ENCODE data around the gene KBTBD12.

The KBTBD12 gene

DNA sequence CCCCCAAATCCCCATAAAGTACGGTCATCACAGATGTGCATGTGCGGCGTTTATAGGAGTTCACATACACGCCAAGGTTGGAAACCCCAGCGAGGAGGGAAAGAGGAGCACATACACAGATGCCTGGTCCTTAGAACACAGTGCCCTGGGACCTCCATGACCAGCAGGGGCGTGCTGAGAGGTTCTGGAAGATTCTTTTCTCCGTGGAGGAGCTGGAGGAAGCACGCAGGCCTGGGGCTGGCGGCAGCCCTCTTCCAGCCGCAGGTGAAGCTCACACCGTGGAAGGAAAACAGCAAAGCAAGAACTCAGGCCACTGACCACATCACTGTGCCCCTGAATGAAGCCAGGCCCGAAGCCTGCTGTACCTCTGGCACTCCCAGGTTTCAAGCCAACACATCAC is 76.2 kb downstream of the KBTBD12 start:
- TF ChIP-seq, protein P1, sequence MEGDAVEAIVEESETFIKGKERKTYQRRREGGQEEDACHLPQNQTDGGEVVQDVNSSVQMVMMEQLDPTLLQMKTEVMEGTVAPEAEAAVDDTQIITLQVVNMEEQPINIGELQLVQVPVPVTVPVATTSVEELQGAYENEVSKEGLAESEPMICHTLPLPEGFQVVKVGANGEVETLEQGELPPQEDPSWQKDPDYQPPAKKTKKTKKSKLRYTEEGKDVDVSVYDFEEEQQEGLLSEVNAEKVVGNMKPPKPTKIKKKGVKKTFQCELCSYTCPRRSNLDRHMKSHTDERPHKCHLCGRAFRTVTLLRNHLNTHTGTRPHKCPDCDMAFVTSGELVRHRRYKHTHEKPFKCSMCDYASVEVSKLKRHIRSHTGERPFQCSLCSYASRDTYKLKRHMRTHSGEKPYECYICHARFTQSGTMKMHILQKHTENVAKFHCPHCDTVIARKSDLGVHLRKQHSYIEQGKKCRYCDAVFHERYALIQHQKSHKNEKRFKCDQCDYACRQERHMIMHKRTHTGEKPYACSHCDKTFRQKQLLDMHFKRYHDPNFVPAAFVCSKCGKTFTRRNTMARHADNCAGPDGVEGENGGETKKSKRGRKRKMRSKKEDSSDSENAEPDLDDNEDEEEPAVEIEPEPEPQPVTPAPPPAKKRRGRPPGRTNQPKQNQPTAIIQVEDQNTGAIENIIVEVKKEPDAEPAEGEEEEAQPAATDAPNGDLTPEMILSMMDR (IDR thresholded peaks at IDR 0.05; ENCODE audit: borderline replicate concordance, control extremely low read depth, extremely low read depth, insufficient read depth, missing control alignments) = no peak
- in situ Hi-C loops (cut with MboI; ENCODE audit: low sequenced_read_pairs, unreplicated experiment) = no loop called here
- no peak for DNase-seq (ENCODE audit: low spot score)

- in situ Hi-C loops (cut with MboI; ENCODE audit: low sequenced_read_pairs, unreplicated experiment) = no loop called here
- TF ChIP-seq, protein P1 (IDR thresholded peaks at IDR 0.05; ENCODE audit: borderline replicate concordance, control extremely low read depth, extremely low read depth, insufficient read depth, missing control alignments) = no peak
- DNase-seq (ENCODE audit: low spot score) = no peak
Measured at GRCh38 chr3:127991681-127992080, 76.6 kb downstream of the KBTBD12 start.

GRCh38 chr3:127992127-127992526 is 77.1 kb downstream of the KBTBD12 start:
- no peak for DNase-seq (ENCODE audit: low spot score)
- in situ Hi-C loops (cut with MboI; ENCODE audit: low sequenced_read_pairs, unreplicated experiment) = no loop called here
- TF ChIP-seq, protein P1 (IDR thresholded peaks at IDR 0.05; ENCODE audit: borderline replicate concordance, control extremely low read depth, extremely low read depth, insufficient read depth, missing control alignments) = no peak

- no peak for DNase-seq (ENCODE audit: low spot score)
- in situ Hi-C loops (cut with MboI; ENCODE audit: low sequenced_read_pairs, unreplicated experiment) = no loop called here
- TF ChIP-seq, protein P1 (IDR thresholded peaks at IDR 0.05; ENCODE audit: borderline replicate concordance, control extremely low read depth, extremely low read depth, insufficient read depth, missing control alignments) = no peak
Measured at GRCh38 chr3:127994011-127994410, 79.0 kb downstream of the KBTBD12 start.

DNA sequence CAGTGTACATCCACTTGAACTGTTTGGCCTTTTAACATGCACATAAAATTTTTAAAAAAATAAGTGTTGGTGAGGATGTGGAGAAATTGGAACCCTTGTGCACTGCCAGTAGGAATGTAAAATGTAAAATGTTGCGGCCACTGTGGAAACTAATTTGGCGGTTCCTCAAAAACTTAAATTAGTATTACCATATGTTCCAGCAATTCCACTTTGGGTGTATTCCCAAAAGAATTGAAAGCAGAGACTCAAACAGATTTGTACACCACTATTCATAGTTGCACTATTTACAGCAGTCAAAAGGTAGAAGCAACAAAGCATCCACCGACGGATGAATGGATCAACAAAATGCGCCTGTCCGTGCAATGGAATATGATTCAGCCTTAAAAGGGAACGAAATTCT is 82.0 kb downstream of the KBTBD12 start:
- no peak for DNase-seq (ENCODE audit: low spot score)
- in situ Hi-C loops (cut with MboI; ENCODE audit: low sequenced_read_pairs, unreplicated experiment) = no loop called here
- TF ChIP-seq, protein P1 (IDR thresholded peaks at IDR 0.05; ENCODE audit: borderline replicate concordance, control extremely low read depth, extremely low read depth, insufficient read depth, missing control alignments) = no peak

DNA sequence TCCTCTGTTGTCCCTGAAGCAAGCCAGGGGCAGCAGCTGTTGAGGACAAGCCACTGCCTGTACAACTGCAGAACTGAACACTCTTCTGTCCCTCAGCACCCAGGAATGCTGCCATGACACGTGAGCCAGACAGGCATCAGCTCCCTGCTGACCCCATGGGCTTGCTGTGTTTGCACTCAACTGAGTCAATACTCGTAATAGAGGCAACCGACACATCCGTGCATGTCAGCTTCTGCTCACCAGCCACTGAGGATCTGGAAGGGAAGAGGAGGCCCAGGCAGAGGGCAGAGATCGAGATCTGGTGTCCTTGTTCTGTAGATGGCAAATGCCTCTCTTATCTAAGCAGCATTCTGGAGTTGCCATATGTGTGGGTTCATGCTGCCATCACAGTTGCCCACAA is 82.9 kb downstream of the KBTBD12 start:
- TF ChIP-seq, protein P1 (IDR thresholded peaks at IDR 0.05; ENCODE audit: borderline replicate concordance, control extremely low read depth, extremely low read depth, insufficient read depth, missing control alignments) = no peak
- no peak for DNase-seq (ENCODE audit: low spot score)
- in situ Hi-C loops (cut with MboI; ENCODE audit: low sequenced_read_pairs, unreplicated experiment) = no loop called here

GRCh38 chr3:127998596-127998995 is 83.6 kb downstream of the KBTBD12 start:
- TF ChIP-seq, protein P1 (IDR thresholded peaks at IDR 0.05; ENCODE audit: borderline replicate concordance, control extremely low read depth, extremely low read depth, insufficient read depth, missing control alignments) = no peak
- in situ Hi-C loops (cut with MboI; ENCODE audit: low sequenced_read_pairs, unreplicated experiment) = no loop called here
- DNase-seq (ENCODE audit: low spot score) = no peak
